Measurements from ENCODE around the gene RPS2.
A peak's percentile ranks its signal among the peaks of the same experiment; 100 is the strongest.

The RPS2 gene

DNA sequence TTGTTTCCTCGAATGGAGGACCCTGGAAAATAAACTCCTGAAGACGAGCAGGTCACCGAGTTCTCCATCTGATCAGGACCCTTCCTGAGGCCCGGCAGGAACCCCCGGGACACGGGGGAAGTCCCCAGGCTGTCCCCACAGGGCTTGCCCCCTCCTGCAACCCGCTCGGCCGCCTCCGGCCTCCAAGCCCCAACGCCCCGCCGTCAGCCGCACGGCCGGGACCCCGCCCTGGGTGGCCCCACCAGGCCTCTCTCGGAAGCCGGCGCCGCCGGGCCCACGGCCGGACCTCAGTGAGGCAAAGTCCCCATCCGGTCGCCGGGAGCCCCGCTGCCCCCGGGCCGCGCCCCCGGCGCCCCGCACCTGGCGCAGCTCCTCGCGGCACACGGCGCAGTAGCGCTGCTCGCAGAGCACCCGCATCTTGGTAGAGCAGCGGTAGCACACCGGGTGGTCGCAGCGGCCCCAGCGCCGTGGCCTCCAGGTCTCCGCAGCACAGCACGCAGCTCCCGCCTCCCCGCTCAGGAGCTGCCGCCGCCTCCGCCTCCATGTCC lies 44.6 kb upstream of the RPS2 start:
- Histone ChIP-seq H3K9ac (ENCODE audit: low read length) (peak overlapping the region; percentile 87), H3K79me2 (ENCODE audit: low read length) (peaks cover 65% of the 10 kb centered on the region), H4K20me1 (ENCODE audit: insufficient read depth, low read length) (peaks cover 48% of the 10 kb centered on the region), H3K9me3 (ENCODE audit: insufficient read depth, low read length) (no peaks in the 10 kb centered on the region), H3K27ac (ENCODE audit: low read length) (peak overlapping the region; percentile 68), H3K4me1 (ENCODE audit: low read length) (peaks cover 25% of the 10 kb centered on the region), H3K4me2 (ENCODE audit: low read length) (peak overlapping the region; percentile 99), H2AFZ (ENCODE audit: low read depth, low read length) (no peak overlapping the region), H3K27me3 (ENCODE audit: low read depth, low read length) (no peaks in the 10 kb centered on the region), H3K36me3 (replicated peaks; ENCODE audit: low read depth, low read length) (peaks cover 12% of the 10 kb centered on the region), H3K4me3 (ENCODE audit: low read length) (peak overlapping the region; percentile 95)
- TF ChIP-seq, protein P1, sequence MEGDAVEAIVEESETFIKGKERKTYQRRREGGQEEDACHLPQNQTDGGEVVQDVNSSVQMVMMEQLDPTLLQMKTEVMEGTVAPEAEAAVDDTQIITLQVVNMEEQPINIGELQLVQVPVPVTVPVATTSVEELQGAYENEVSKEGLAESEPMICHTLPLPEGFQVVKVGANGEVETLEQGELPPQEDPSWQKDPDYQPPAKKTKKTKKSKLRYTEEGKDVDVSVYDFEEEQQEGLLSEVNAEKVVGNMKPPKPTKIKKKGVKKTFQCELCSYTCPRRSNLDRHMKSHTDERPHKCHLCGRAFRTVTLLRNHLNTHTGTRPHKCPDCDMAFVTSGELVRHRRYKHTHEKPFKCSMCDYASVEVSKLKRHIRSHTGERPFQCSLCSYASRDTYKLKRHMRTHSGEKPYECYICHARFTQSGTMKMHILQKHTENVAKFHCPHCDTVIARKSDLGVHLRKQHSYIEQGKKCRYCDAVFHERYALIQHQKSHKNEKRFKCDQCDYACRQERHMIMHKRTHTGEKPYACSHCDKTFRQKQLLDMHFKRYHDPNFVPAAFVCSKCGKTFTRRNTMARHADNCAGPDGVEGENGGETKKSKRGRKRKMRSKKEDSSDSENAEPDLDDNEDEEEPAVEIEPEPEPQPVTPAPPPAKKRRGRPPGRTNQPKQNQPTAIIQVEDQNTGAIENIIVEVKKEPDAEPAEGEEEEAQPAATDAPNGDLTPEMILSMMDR (IDR thresholded peaks at IDR 0.05; ENCODE audit: low read depth, low read length) = no peak
- TF ChIP-seq EZH2phosphoT487 (IDR thresholded peaks at IDR 0.05; ENCODE audit: low read depth) = no peak

- Histone ChIP-seq H3K79me2 (ENCODE audit: low read length) (peaks cover 70% of the 10 kb centered on the region), H4K20me1 (ENCODE audit: insufficient read depth, low read length) (peaks cover 53% of the 10 kb centered on the region), H3K4me1 (ENCODE audit: low read length) (peaks cover 29% of the 10 kb centered on the region), H3K9ac (ENCODE audit: low read length) (peak overlapping the region; percentile 87), H3K4me2 (ENCODE audit: low read length) (peak overlapping the region; percentile 99), H2AFZ (ENCODE audit: low read depth, low read length) (no peak overlapping the region), H3K36me3 (replicated peaks; ENCODE audit: low read depth, low read length) (peaks cover 12% of the 10 kb centered on the region), H3K9me3 (ENCODE audit: insufficient read depth, low read length) (no peaks in the 10 kb centered on the region), H3K27me3 (ENCODE audit: low read depth, low read length) (no peaks in the 10 kb centered on the region), H3K4me3 (ENCODE audit: low read length) (peak overlapping the region; percentile 95), H3K27ac (ENCODE audit: low read length) (peak overlapping the region; percentile 68)
- TF ChIP-seq, protein P1 (IDR thresholded peaks at IDR 0.05; ENCODE audit: low read depth, low read length) = no peak
- no peak for TF ChIP-seq EZH2phosphoT487 (IDR thresholded peaks at IDR 0.05; ENCODE audit: low read depth)
These were observed 44.1 kb upstream of the RPS2 start for GRCh38 chr16:2008631-2009163.

GRCh38 chr16:2008009-2008526 lies 43.4 kb upstream of the RPS2 start:
- Histone ChIP-seq H3K9me3 (ENCODE audit: insufficient read depth, low read length) (no peaks in the 10 kb centered on the region), H3K9ac (ENCODE audit: low read length) (peak overlapping the region; percentile 87), H3K4me3 (ENCODE audit: low read length) (peak overlapping the region; percentile 95), H3K27ac (ENCODE audit: low read length) (peak overlapping the region; percentile 68), H3K36me3 (replicated peaks; ENCODE audit: low read depth, low read length) (peaks cover 18% of the 10 kb centered on the region), H2AFZ (ENCODE audit: low read depth, low read length) (no peak overlapping the region), H3K79me2 (ENCODE audit: low read length) (peaks cover 76% of the 10 kb centered on the region), H3K4me2 (ENCODE audit: low read length) (peak overlapping the region; percentile 99), H3K27me3 (ENCODE audit: low read depth, low read length) (no peaks in the 10 kb centered on the region), H3K4me1 (ENCODE audit: low read length) (peaks cover 29% of the 10 kb centered on the region), H4K20me1 (ENCODE audit: insufficient read depth, low read length) (peaks cover 59% of the 10 kb centered on the region)
- no peak for TF ChIP-seq EZH2phosphoT487 (IDR thresholded peaks at IDR 0.05; ENCODE audit: low read depth)
- TF ChIP-seq, protein P1 (IDR thresholded peaks at IDR 0.05; ENCODE audit: low read depth, low read length) = no peak

DNA sequence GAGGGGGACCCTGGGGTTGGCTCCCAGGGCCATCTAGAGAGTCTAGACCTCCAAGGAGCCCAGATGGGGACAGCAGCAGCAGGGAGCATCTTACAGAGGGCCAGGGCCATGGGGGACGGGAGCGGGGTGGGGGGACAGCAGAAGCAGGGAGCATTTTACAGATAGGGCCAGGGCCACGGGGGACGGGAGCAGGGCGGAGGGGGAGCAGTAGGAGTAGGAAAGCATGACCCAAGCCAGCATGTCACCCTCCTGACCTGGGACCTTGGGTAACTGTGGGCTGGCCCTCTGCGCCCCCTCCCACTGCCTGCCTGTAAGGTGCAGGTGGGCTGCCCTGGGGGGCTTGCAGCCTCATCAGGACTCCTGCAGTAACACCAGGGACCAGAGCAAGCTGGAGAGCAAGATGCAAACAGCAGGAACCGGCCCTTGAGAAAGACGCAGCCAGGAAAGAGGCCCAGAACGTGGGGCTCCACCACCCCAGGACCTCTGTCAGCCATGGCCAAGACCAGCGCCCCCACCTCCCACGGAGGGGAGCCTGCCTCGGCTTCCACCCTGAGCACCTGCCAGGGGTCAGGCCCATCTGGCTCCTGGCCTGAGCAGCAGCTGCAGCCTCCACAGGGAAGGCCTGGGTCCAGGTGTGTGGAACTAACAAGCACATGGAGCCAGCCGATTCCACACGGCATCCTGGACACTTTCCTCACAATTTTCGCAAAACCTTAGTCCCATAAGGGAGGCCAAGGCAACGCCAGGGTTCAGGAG lies 42.6 kb upstream of the RPS2 start:
- H3K9me3 ChIP-seq (ENCODE audit: insufficient read depth, low read length) = no peaks in the 10 kb centered on the region
- H3K4me3 ChIP-seq (ENCODE audit: low read length) = peak overlapping the region; percentile 95; the same call in 1 of the 2 replicates
- peaks cover 29% of the 10 kb centered on the region for H3K4me1 ChIP-seq (ENCODE audit: low read length)
- peaks cover 80% of the 10 kb centered on the region for H3K79me2 ChIP-seq (ENCODE audit: low read length)
- no peaks in the 10 kb centered on the region for H3K27me3 ChIP-seq (ENCODE audit: low read depth, low read length)
- no peak overlapping the region for H2AFZ ChIP-seq (ENCODE audit: low read depth, low read length)
- H3K27ac ChIP-seq (ENCODE audit: low read length) = no peak overlapping the region
- no peak overlapping the region for H3K9ac ChIP-seq (ENCODE audit: low read length)
- peaks cover 23% of the 10 kb centered on the region for H3K36me3 ChIP-seq (replicated peaks; ENCODE audit: low read depth, low read length)
- TF ChIP-seq, protein P1 (IDR thresholded peaks at IDR 0.05; ENCODE audit: low read depth, low read length) = no peak
- no peak for TF ChIP-seq EZH2phosphoT487 (IDR thresholded peaks at IDR 0.05; ENCODE audit: low read depth)
- peak overlapping the region; percentile 99 for H3K4me2 ChIP-seq (ENCODE audit: low read length)
- H4K20me1 ChIP-seq (ENCODE audit: insufficient read depth, low read length) = peaks cover 60% of the 10 kb centered on the region
